Endothelial cell of umbilical vein (primary cell): ENCODE data around the gene TATDN3. TPM values are rescaled to one million over a fixed set of nuclear protein-coding genes. Genes with fewer than 3 reads are reported as not detected.

ENCODE experiments used
- Bru-seq: library from RNA; stranded (reverse); fragments of 400-500 nt; gene quantifications from one replicate; lab custom pipeline; 2021; lab: Mats Ljungman, UMichigan
- BruChase-seq, 2 experiments: library from RNA; stranded (reverse); fragments of 400-500 nt; gene quantifications; one replicate each; lab custom pipeline; 2021; lab: Mats Ljungman, UMichigan
- BruUV-seq: library from RNA; stranded (reverse); fragments of 400-500 nt; replicated peaks from 2 replicates; lab custom pipeline; 2021; lab: Mats Ljungman, UMichigan
- CTCF ChIA-PET: fragments of 300-600, 350-600 bp; sonication (Branson Sonifier 250); formaldehyde crosslinking; loops from one replicate; lab custom pipeline; 2021; ENCODE audit warnings: antibody characterized with exemption, inconsistent platforms; lab: Charles Lee
- POLR2A ChIA-PET: fragments of 300-600, 350-600 bp; sonication (Branson Sonifier 250); formaldehyde crosslinking; loops from one replicate; lab custom pipeline; 2021; ENCODE audit warnings: antibody characterized with exemption, inconsistent platforms; lab: Charles Lee
- DNase-seq: peaks from one replicate; pipeline ENCODE4 v3.0.0-alpha.2; 2011; ENCODE audit warnings: low read depth, low spot score
- FAIRE-seq: peaks from 2 replicates; lab custom pipeline; 2011; peaks lifted over from hg19 to GRCh38; lab: Jason Lieb, UNC
- H2AFZ ChIP-seq: 2 replicates; pipeline ENCODE4 v1.6.0; 2012; ENCODE audit warnings: low read depth, low read length, control low read depth, inconsistent platforms
- H3K27ac ChIP-seq: 2 replicates; pipeline ENCODE4 v1.5.1; 2011; ENCODE audit warnings: low read depth, mild to moderate bottlenecking, control low read depth, low read length, moderate library complexity; ENCODE audit not compliant: insufficient read depth
- H3K27me3 ChIP-seq, 2 experiments: 2 replicates each; pipeline versions ENCODE4 v1.6.0 to v1.6.1; 2011; ENCODE audit warnings: low read length in 2 of 2, mixed read lengths in 1 of 2; ENCODE audit not compliant: control insufficient read depth in 2 of 2, insufficient read depth in 2 of 2
- H3K36me3 ChIP-seq, 2 experiments: 2 replicates in 1 of 2; 3 replicates in 1 of 2; pipeline ENCODE4 v1.5.1; 2011; ENCODE audit warnings: low read length in 2 of 2, mild to moderate bottlenecking in 1 of 2, moderate library complexity in 1 of 2; ENCODE audit not compliant: control insufficient read depth in 2 of 2, insufficient read depth in 2 of 2; ENCODE audit errors: extremely low read depth in 1 of 2
- H3K4me1 ChIP-seq: 3 replicates; pipeline ENCODE4 v1.5.1; 2011; ENCODE audit warnings: mild to moderate bottlenecking, low read length; ENCODE audit not compliant: control insufficient read depth, insufficient read depth; ENCODE audit errors: extremely low read depth
- H3K4me2 ChIP-seq: 2 replicates; pipeline ENCODE4 v1.6.1; 2011; ENCODE audit warnings: low read length, control low read depth, mixed read lengths; ENCODE audit not compliant: insufficient read depth
- H3K4me3 ChIP-seq, 3 experiments: fragments of 200-600 bp in 1 of 3; sonication (generic), shearing (Covaris generic) in 1 of 3; replicated peaks in 1 of 3; 2 replicates each; pipeline ENCODE4 v1.5.1; 2011 to 2016; ENCODE audit warnings: control low read depth in 3 of 3, low read length in 3 of 3, mild to moderate bottlenecking in 2 of 3, inconsistent platforms in 1 of 3, low read depth in 1 of 3, moderate library complexity in 1 of 3; ENCODE audit not compliant: insufficient read depth in 1 of 3
- H3K79me2 ChIP-seq: 2 replicates; pipeline ENCODE4 v1.6.0; 2012; ENCODE audit warnings: low read length, inconsistent platforms; ENCODE audit not compliant: control insufficient read depth, insufficient read depth
- H3K9ac ChIP-seq: replicated peaks from 2 replicates; pipeline ENCODE3; 2011; ENCODE audit warnings: low read length, control low read depth; ENCODE audit not compliant: insufficient read depth; ENCODE audit errors: extremely low read depth
- H3K9me1 ChIP-seq: replicated peaks from 3 replicates; pipeline ENCODE4 v1.6.0; 2011; ENCODE audit warnings: mild to moderate bottlenecking, low read length; ENCODE audit not compliant: control insufficient read depth, insufficient read depth; ENCODE audit errors: extremely low read depth
- H3K9me3 ChIP-seq: replicated peaks from 2 replicates; pipeline ENCODE4 v1.5.1; 2012; ENCODE audit warnings: low read length, inconsistent platforms; ENCODE audit not compliant: control insufficient read depth, insufficient read depth
- H4K20me1 ChIP-seq: replicated peaks from 2 replicates; pipeline ENCODE3; 2011; ENCODE audit warnings: mild to moderate bottlenecking, low read length; ENCODE audit not compliant: control insufficient read depth, insufficient read depth; ENCODE audit errors: extremely low read depth
- EZH2 ChIP-seq: IDR thresholded peaks from 2 replicates; pipeline ENCODE4 v1.6.1; 2012; ENCODE audit warnings: borderline replicate concordance, low read depth, mild to moderate bottlenecking, moderate library complexity, low read length, inconsistent platforms; ENCODE audit not compliant: severe bottlenecking
- FOS ChIP-seq: IDR thresholded peaks from 2 replicates; pipeline ENCODE4 v1.6.1; 2011; ENCODE audit warnings: mild to moderate bottlenecking, low read length, moderate library complexity, borderline replicate concordance; ENCODE audit not compliant: insufficient read depth
- GATA2 ChIP-seq: IDR thresholded peaks from 2 replicates; pipeline ENCODE4 v1.7.0; 2011; ENCODE audit warnings: low read depth, mild to moderate bottlenecking, moderate library complexity, mixed read lengths, low read length; ENCODE audit not compliant: insufficient read length, insufficient read depth
- JUN ChIP-seq: IDR thresholded peaks from 2 replicates; pipeline ENCODE4 v1.6.1; 2011; ENCODE audit warnings: borderline replicate concordance, low read depth; ENCODE audit not compliant: insufficient read length, insufficient read depth
- MYC ChIP-seq: IDR thresholded peaks from one replicate; pipeline ENCODE4 v1.6.1; 2011; ENCODE audit warnings: mild to moderate bottlenecking, low read depth, low read length
- POLR2A ChIP-seq: IDR thresholded peaks from 2 replicates; pipeline ENCODE4 v1.6.1; 2012; ENCODE audit warnings: low read depth, mild to moderate bottlenecking, control low read depth, low read length
- POLR2AphosphoS5 ChIP-seq: IDR thresholded peaks from 2 replicates; pipeline ENCODE4 v1.6.1; 2012; ENCODE audit warnings: low read depth, mild to moderate bottlenecking, control low read depth, low read length, moderate library complexity; ENCODE audit not compliant: insufficient read depth
- dilution Hi-C: fragments of 300-500 bp; cut with MboI; formaldehyde crosslinking; loops from one replicate; pipeline ENCODE4 v1.15.0; 2019; ENCODE audit warnings: low sequenced_read_pairs; ENCODE audit not compliant: extremely low pct_ligation_motif_present
- intact Hi-C: fragments of 100-400 bp; cut with micrococcal nuclease; formaldehyde crosslinking; loops from one replicate; pipeline ENCODE4 v1.10.0; 2022
- long read RNA-seq: library from polyadenylated mRNA; stranded (forward); transcript quantifications from one replicate; pipeline ENCODE4 v2.0.0, GENCODE V29; 2021
- polyA minus RNA-seq, 3 experiments: library from RNA; depleted of rRNA, polyadenylated mRNA; stranded (reverse); fragments of >200 nt; gene quantifications; 1 replicate in 1 of 3; 2 replicates in 2 of 3; pipeline ENCODE4 v1.2.3, GENCODE V29; 2011
- polyA plus RNA-seq, 4 experiments: library from polyadenylated mRNA; depleted of rRNA in 3 of 4; stranded (reverse) in 3 of 4; unstranded in 1 of 4; fragments of >200 nt; gene quantifications; 2 replicates each; pipeline versions ENCODE4 v1.2.1 to v1.2.3, GENCODE V29; 2011 to 2012; ENCODE audit warnings: missing spikeins in 1 of 4
- total RNA-seq: library from RNA; stranded (reverse); gene quantifications from 2 replicates; pipeline ENCODE4 v1.2.3, GENCODE V29; 2021
- TF ChIP-seq, protein P1 (sequence below): IDR thresholded peaks from 2 replicates; pipeline ENCODE4 v1.6.1; 2011; ENCODE audit not compliant: insufficient read depth, insufficient read length
- TF ChIP-seq, protein P2 (sequence below), 2 donors: IDR thresholded peaks; 1 replicate in 1 of 2; 2 replicates in 1 of 2; pipeline ENCODE4 v1.5.1; 2011; ENCODE audit warnings: low read length in 2 of 2, mild to moderate bottlenecking in 2 of 2, moderate library complexity in 2 of 2, control low read depth in 1 of 2, inconsistent platforms in 1 of 2, low read depth in 1 of 2; ENCODE audit not compliant: insufficient read depth in 1 of 2; ENCODE audit errors: extremely low read depth in 1 of 2

The TATDN3 gene, protein sequence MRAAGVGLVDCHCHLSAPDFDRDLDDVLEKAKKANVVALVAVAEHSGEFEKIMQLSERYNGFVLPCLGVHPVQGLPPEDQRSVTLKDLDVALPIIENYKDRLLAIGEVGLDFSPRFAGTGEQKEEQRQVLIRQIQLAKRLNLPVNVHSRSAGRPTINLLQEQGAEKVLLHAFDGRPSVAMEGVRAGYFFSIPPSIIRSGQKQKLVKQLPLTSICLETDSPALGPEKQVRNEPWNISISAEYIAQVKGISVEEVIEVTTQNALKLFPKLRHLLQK
- total RNA-seq (7.8 and 8.0 TPM in 2 replicates), polyA plus RNA-seq (3.5 and 4.3 TPM in 2 replicates), polyA minus RNA-seq (2.1 and 4.2 TPM in 2 replicates), Bru-seq, nascent RNA (percentile 49 among the genes with signal in this experiment), BruChase-seq, experiment 1, labeled RNA remaining after a 6-hour chase (percentile 50 among the genes with signal in this experiment), BruChase-seq, experiment 2, labeled RNA remaining after a 2-hour chase (percentile 56 among the genes with signal in this experiment)
- 7.2 and 7.3 TPM in 2 replicates for polyA plus RNA-seq (2011; cell fraction: cytosol; rRNA removed)
- polyA plus RNA-seq (2011; cell fraction: nucleus; rRNA removed): 6.8 and 7.9 TPM in 2 replicates
- polyA plus RNA-seq (2012): 8.1 and 10.3 TPM in 2 replicates
- 5.4 TPM for polyA minus RNA-seq (2011; cell fraction: cytosol; rRNA and poly(A)+ RNA removed)
- polyA minus RNA-seq (2011; cell fraction: nucleus; rRNA and poly(A)+ RNA removed): 4.0 and 4.7 TPM in 2 replicates
- long read RNA-seq, transcript TATDN3-201 (10 exons, 2,321 nt): minor isoform, 8 of 41 reads
- long read RNA-seq, transcript TATDN3-202 (10 exons, 2,389 nt): major isoform, 19 of 41 reads
- long read RNA-seq, partial matches to known transcripts: 0 of 41 reads
- long read RNA-seq, other reads (novel, unspliced or antisense): 6 of 41 reads

DNA sequence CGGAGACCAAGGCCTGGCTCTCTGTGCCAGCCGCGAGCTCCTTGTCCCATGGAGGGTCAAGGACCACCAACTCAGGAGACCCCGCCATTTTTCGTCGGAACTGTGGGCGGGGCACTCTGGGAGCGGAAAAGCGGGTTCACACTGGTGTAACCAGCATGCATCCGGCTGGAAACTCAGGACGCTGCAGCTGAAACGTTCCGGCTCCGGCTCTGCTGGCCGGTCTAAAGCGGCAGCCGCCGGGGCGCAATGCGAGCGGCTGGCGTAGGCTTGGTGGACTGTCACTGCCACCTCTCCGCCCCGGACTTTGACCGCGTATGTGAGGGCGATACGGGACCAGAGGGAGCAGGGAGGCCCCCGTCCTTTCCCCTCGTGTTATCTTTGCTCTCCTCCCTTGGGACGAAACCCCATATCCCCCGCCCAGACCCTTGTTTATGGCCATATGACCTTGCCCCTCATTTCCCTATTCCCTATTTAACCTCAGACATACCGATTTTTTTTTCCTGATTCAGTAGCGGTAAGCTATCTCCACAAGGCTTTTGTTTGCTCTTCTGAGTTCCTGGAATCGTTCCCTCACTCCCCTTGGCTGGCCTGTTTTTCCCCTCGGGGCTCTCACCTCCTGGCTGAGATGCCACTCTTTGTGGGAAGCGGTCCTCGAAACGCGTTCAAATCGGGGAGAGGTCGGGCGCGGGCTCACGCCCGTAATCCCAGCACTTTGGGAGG is at the start of gene TATDN3, which contains the start of gene NSL1:
Gene TATDN3, plus strand, starts transcription at position 219 of the 720 bp plus-strand sequence. Its CDS starts 28 bp downstream, at position 247.
Gene NSL1, minus strand, starts transcription at position 102 of the 720 bp plus-strand sequence. Its CDS starts 14 bp downstream, at position 88.
- H3K4me2 ChIP-seq: peak within 1 kb of the TSS; percentile 95
- ChIA-PET POLR2A (interaction anchor here (0.7 to 1.3 kb wide), 3 partner anchors 52 to 522 kb away, joined by 3 to 6 read pairs (median 3); partner anchors contain the start of gene ATF3), CTCF (interaction anchor here (1.2 to 2.2 kb wide), 5 partner anchors 16 to 315 kb away, joined by 3 to 23 read pairs (median 5); no protein-coding TSS in a partner anchor)
- no peaks in the 10 kb centered on the region for H3K9me1 ChIP-seq
- no peaks in the 10 kb centered on the region for H3K27me3 ChIP-seq
- peaks cover 21% of the 10 kb centered on the region for H3K4me1 ChIP-seq
- peak; percentile 95 for DNase-seq
- TF ChIP-seq EZH2: no peak
- TF ChIP-seq GATA2: no peak
- TF ChIP-seq, protein P1, sequence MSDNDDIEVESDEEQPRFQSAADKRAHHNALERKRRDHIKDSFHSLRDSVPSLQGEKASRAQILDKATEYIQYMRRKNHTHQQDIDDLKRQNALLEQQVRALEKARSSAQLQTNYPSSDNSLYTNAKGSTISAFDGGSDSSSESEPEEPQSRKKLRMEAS: no peak
- peak; percentile 97 for TF ChIP-seq POLR2AphosphoS5
- TF ChIP-seq JUN: no peak
- TF ChIP-seq MYC: peak; percentile 55
- TF ChIP-seq, protein P2, sequence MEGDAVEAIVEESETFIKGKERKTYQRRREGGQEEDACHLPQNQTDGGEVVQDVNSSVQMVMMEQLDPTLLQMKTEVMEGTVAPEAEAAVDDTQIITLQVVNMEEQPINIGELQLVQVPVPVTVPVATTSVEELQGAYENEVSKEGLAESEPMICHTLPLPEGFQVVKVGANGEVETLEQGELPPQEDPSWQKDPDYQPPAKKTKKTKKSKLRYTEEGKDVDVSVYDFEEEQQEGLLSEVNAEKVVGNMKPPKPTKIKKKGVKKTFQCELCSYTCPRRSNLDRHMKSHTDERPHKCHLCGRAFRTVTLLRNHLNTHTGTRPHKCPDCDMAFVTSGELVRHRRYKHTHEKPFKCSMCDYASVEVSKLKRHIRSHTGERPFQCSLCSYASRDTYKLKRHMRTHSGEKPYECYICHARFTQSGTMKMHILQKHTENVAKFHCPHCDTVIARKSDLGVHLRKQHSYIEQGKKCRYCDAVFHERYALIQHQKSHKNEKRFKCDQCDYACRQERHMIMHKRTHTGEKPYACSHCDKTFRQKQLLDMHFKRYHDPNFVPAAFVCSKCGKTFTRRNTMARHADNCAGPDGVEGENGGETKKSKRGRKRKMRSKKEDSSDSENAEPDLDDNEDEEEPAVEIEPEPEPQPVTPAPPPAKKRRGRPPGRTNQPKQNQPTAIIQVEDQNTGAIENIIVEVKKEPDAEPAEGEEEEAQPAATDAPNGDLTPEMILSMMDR (IDR thresholded peaks at IDR 0.05; ENCODE audit: extremely low read depth in 1 of 2, insufficient read depth in 1 of 2, low read depth in 1 of 2, low read length in 2 of 2): no peak
- TF ChIP-seq POLR2A: peak; percentile 92
- no peak for TF ChIP-seq FOS
- no peaks in the 10 kb centered on the region for H3K9me3 ChIP-seq
- H3K9ac ChIP-seq: peak within 1 kb of the TSS; percentile 97
- intact Hi-C loops: loop anchor here (1.0 kb wide), 3 partner anchors 9 to 223 kb away; partner anchors contain the start of genes ANGEL2 and FLVCR1
- H3K79me2 ChIP-seq: peaks cover 8% of the 10 kb centered on the region
- peaks cover 0 to 2% of the 10 kb centered on the region in 2 experiments for H3K36me3 ChIP-seq
- TSS peak; percentile 95 for BruUV-seq
- dilution Hi-C loops: no loop called here
- H4K20me1 ChIP-seq: no peaks in the 10 kb centered on the region
- H2AFZ ChIP-seq: peak within 1 kb of the TSS; percentile 97
- peak within 1 kb of the TSS; percentile 81 for H3K27ac ChIP-seq
- H3K4me3 ChIP-seq: peak within 1 kb of the TSS; percentile 77 to 97 (median 94)
- peak; percentile 82 for FAIRE-seq
